ENCODE measurements around the gene KDM4B.

DNA sequence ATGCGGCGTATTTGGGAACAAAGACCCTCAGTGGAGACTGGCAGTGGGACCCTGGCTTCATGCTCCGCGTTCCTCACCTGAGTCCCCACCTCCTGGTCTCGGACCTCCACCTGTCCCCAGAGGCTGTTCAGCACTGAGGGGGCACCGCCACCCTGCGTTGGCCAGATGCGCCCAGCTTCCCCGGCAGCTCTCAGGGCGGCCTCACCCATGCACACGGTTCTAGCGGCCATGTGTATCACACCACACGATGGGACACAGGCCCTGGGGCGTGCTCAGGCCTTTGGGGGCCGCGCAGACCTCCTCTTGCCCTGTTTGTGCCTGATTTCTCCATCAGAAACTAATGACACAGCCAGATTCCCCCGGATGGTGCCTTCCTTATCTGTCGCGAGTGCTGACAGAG is 138.1 kb downstream of the KDM4B start:
- no peak for TF ChIP-seq POLR2A (IDR thresholded peaks at IDR 0.05)
- TF ChIP-seq, protein P1, sequence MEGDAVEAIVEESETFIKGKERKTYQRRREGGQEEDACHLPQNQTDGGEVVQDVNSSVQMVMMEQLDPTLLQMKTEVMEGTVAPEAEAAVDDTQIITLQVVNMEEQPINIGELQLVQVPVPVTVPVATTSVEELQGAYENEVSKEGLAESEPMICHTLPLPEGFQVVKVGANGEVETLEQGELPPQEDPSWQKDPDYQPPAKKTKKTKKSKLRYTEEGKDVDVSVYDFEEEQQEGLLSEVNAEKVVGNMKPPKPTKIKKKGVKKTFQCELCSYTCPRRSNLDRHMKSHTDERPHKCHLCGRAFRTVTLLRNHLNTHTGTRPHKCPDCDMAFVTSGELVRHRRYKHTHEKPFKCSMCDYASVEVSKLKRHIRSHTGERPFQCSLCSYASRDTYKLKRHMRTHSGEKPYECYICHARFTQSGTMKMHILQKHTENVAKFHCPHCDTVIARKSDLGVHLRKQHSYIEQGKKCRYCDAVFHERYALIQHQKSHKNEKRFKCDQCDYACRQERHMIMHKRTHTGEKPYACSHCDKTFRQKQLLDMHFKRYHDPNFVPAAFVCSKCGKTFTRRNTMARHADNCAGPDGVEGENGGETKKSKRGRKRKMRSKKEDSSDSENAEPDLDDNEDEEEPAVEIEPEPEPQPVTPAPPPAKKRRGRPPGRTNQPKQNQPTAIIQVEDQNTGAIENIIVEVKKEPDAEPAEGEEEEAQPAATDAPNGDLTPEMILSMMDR (IDR thresholded peaks at IDR 0.05), result no peak

Measured in uterus (tissue), 2 donors.